PC-3 (cell line): Measurements from ENCODE around the gene CHGA.

Experiments used
- CTCF ChIP-seq: fragments of 300-600 bp; sonication (generic); conservative IDR thresholded peaks from 2 replicates; pipeline ENCODE4 v1.5.1; 2017; ENCODE audit warnings: antibody characterized with exemption, low read depth, mild to moderate bottlenecking, low read length
- EZH2 ChIP-seq: fragments of 300-600 bp; sonication (generic); IDR thresholded peaks from one replicate; pipeline ENCODE4 v1.6.1; 2017; ENCODE audit warnings: antibody characterized with exemption, mild to moderate bottlenecking, low read length; ENCODE audit not compliant: unreplicated experiment
- EZH2phosphoT487 ChIP-seq: fragments of 300-600 bp; sonication (generic); IDR thresholded peaks from 2 replicates; pipeline ENCODE4 v1.6.1; 2018; ENCODE audit warnings: mild to moderate bottlenecking, antibody characterized with exemption, low read length, borderline replicate concordance

GRCh38 chr14:92945959-92946846 lies 23.3 kb downstream of the CHGA start:
- TF ChIP-seq EZH2 = no peak
- TF ChIP-seq CTCF = no peak
- TF ChIP-seq EZH2phosphoT487 = peak; percentile 54; the same call in 1 of the 2 replicates
